HFFc6 (cell line): Measurements from ENCODE around the gene TBX21. TPM values are rescaled to one million over a fixed set of nuclear protein-coding genes. Genes with fewer than 3 reads are reported as not detected.

Experiments
- DNase-seq: peaks from one replicate; pipeline ENCODE4 v3.0.0-alpha.2; 2018
- H3K27ac Mint-ChIP-seq: 2 replicates; pipeline ENCODE4 v1.8.0; 2020; ENCODE audit warnings: mild to moderate bottlenecking, mixed read lengths
- H3K27me3 Mint-ChIP-seq: 2 replicates; pipeline ENCODE4 v1.8.0; 2021; ENCODE audit warnings: mild to moderate bottlenecking, moderate library complexity, mixed read lengths; ENCODE audit not compliant: insufficient read depth
- H3K36me3 Mint-ChIP-seq: 2 replicates; pipeline ENCODE4 v1.8.0; 2021; ENCODE audit warnings: low read depth, mixed read lengths
- H3K4me1 Mint-ChIP-seq: 2 replicates; pipeline ENCODE4 v1.8.0; 2020; ENCODE audit warnings: low read depth, mixed read lengths
- H3K4me3 Mint-ChIP-seq: 2 replicates; pipeline ENCODE4 v1.8.0; 2020; ENCODE audit warnings: mild to moderate bottlenecking, moderate library complexity, mixed read lengths
- H3K9me3 Mint-ChIP-seq: 2 replicates; pipeline ENCODE4 v1.8.0; 2020; ENCODE audit warnings: mild to moderate bottlenecking, mixed read lengths
- CTCF ChIP-seq: fragments of 200-600 bp; sonication (generic); IDR thresholded peaks from 2 replicates; pipeline ENCODE4 v1.5.0; 2021; ENCODE audit warnings: antibody characterized with exemption, mild to moderate bottlenecking
- total RNA-seq, 6 experiments: library from RNA; stranded (reverse); fragmentation: NEBNext Ultra II Directional; extraction: Animal tissue kit (Norgen Biotek cat#: 25700); gene quantifications; 2 replicates in 1 of 6; 3 replicates in 5 of 6; pipeline ENCODE4 v1.2.3, GENCODE V29; 2021

Gene TBX21
- total RNA-seq, 6 experiments from 2014 or later = not detected

GRCh38 chr17:47703671-47704070 is 29.4 kb upstream of the TBX21 start:
- H3K4me3 Mint-ChIP-seq = no peak overlapping the region

DNA sequence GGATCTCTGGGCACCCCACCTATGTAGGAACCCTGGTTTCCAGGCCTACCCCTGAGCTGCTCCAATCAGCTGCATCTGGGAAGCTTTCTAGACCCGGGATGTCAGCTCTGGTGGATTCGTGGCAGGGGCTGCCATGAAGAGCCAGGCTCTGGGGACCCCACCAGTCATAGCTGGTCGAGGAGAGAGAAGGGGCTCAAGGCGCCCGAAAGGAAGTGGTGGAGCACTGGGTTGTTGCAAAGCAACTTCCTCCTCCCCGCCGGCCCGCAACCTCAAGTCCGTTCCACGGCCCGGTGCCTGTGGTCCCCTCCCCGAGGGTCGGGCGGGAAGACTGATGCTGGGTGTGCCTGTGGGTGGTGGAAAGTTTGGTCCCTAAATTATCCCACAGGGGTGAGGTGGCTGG is 28.9 kb upstream of the TBX21 start:
- Mint-ChIP-seq H3K27me3 (peaks cover 11% of the 10 kb centered on the region), H3K4me3 (no peak overlapping the region), H3K36me3 (peaks cover 4% of the 10 kb centered on the region; the same call in 1 of the 2 replicates), H3K4me1 (peaks cover 24% of the 10 kb centered on the region), H3K27ac (no peak overlapping the region), H3K9me3 (no peaks in the 10 kb centered on the region)
- no peak for TF ChIP-seq CTCF
- no peak for DNase-seq

More at GRCh38 chr17:47703671-47704070, 29.4 kb upstream of the TBX21 start:
- H3K36me3 Mint-ChIP-seq = peaks cover 4% of the 10 kb centered on the region; the same call in 1 of the 2 replicates
- H3K27me3 Mint-ChIP-seq = peaks cover 11% of the 10 kb centered on the region
- DNase-seq = no peak
- no peak for TF ChIP-seq CTCF
- H3K4me1 Mint-ChIP-seq = peaks cover 24% of the 10 kb centered on the region
- H3K27ac Mint-ChIP-seq = no peak overlapping the region
- no peaks in the 10 kb centered on the region for H3K9me3 Mint-ChIP-seq

DNA sequence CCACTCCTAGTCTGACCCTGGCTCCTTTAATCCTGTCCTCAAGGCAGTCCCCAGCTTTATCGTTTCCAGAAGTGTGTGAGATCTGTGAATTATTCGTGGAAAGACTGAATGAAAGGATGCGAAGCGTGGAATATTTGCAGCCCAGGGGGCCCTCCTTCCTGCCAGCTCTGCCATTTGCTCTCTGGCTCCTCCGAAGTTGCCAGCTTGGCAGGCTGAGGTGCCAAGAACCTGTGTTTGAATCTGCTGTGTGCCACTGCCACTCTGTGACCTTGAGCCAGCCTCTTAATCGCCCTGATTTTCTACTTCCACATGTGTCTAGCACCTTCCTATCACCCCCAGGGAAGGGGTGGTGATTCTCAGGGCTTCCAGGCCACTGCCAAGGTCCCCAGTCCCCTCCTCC is 28.3 kb upstream of the TBX21 start:
- peaks cover 24% of the 10 kb centered on the region for H3K4me1 Mint-ChIP-seq
- H3K9me3 Mint-ChIP-seq = no peaks in the 10 kb centered on the region
- no peak for DNase-seq
- H3K27me3 Mint-ChIP-seq = peaks cover 11% of the 10 kb centered on the region
- H3K27ac Mint-ChIP-seq = no peak overlapping the region
- no peak overlapping the region for H3K4me3 Mint-ChIP-seq
- TF ChIP-seq CTCF = no peak
- peaks cover 4% of the 10 kb centered on the region; the same call in 1 of the 2 replicates for H3K36me3 Mint-ChIP-seq

GRCh38 chr17:47705536-47706530 is 27.2 kb upstream of the TBX21 start:
- Mint-ChIP-seq H3K27ac (no peak overlapping the region), H3K4me3 (no peak overlapping the region), H3K36me3 (peaks cover 8% of the 10 kb centered on the region; the same call in 1 of the 2 replicates), H3K27me3 (peaks cover 11% of the 10 kb centered on the region), H3K4me1 (peaks cover 24% of the 10 kb centered on the region), H3K9me3 (no peaks in the 10 kb centered on the region)
- no peak for DNase-seq
- no peak for TF ChIP-seq CTCF

- Mint-ChIP-seq H3K4me3 (no peak overlapping the region; the same call in 1 of the 2 replicates), H3K27ac (no peak overlapping the region), H3K36me3 (0 out of 2 replicates have a peak, but pooled peaks cover 5% of the 10 kb centered on the region)
Measured at GRCh38 chr17:47707056-47707804, 25.8 kb upstream of the TBX21 start.

More at GRCh38 chr17:47707056-47707804, 25.8 kb upstream of the TBX21 start:
- DNase-seq = no peak
- no peaks in the 10 kb centered on the region for H3K9me3 Mint-ChIP-seq
- TF ChIP-seq CTCF = no peak
- peaks cover 24% of the 10 kb centered on the region for H3K4me1 Mint-ChIP-seq
- H3K27me3 Mint-ChIP-seq = peaks cover 13% of the 10 kb centered on the region
